Activated B cell treated with CpG ODN at 0.5 μM for 24 hours (primary cell): ENCODE results near the gene MEAK7. TPM values are rescaled to one million over a fixed set of nuclear protein-coding genes. Genes with fewer than 3 reads are reported as not detected.

ENCODE experiments used
- ATAC-seq: fragments of 200-7000 bp; cut with Tn5 transposase; one replicate; pipeline ENCODE4 v1.10.0; 2021; ENCODE audit warnings: low read depth, mild to moderate bottlenecking, moderate library complexity
- CTCF ChIA-PET: fragments of 350-600 bp; sonication (Branson Sonifier 250); formaldehyde crosslinking; loops from one replicate; lab custom pipeline; 2021; ENCODE audit warnings: antibody characterized with exemption; lab: Charles Lee
- POLR2A ChIA-PET: fragments of 350-600 bp; sonication (Branson Sonifier 250); formaldehyde crosslinking; loops from one replicate; lab custom pipeline; 2021; ENCODE audit warnings: antibody characterized with exemption; lab: Charles Lee
- DNase-seq: peaks from one replicate; pipeline ENCODE4 v3.0.0; 2022
- H3K27ac Mint-ChIP-seq: one replicate; pipeline ENCODE4 v1.8.0; 2020; ENCODE audit warnings: mixed read lengths
- H3K27me3 Mint-ChIP-seq: one replicate; pipeline ENCODE4 v1.8.0; 2021; ENCODE audit warnings: mixed read lengths
- H3K36me3 Mint-ChIP-seq: one replicate; pipeline ENCODE4 v1.8.0; 2021; ENCODE audit warnings: low read depth, mixed read lengths
- H3K4me1 Mint-ChIP-seq: one replicate; pipeline ENCODE4 v1.8.0; 2021; ENCODE audit warnings: mixed read lengths
- H3K4me3 Mint-ChIP-seq: one replicate; pipeline ENCODE4 v1.8.0; 2020; ENCODE audit warnings: mild to moderate bottlenecking, mixed read lengths
- H3K9me3 Mint-ChIP-seq: one replicate; pipeline ENCODE4 v1.8.0; 2020; ENCODE audit warnings: mixed read lengths
- intact Hi-C: fragments of 100-400 bp; cut with micrococcal nuclease; formaldehyde crosslinking; loops from one replicate; pipeline ENCODE4 v1.15.1; 2024
- total RNA-seq: library from RNA; stranded (reverse); gene quantifications from 2 replicates; pipeline ENCODE4 v1.2.3, GENCODE V29; 2022
- TF ChIP-seq, protein P1 (sequence below): fragments of 200-600 bp; IDR thresholded peaks from one replicate; pipeline ENCODE4 v1.8.0; 2022; ENCODE audit warnings: antibody characterized with exemption, mild to moderate bottlenecking

The MEAK7 gene
- total RNA-seq, 1 donor from 2014 or later: 15.0 TPM

GRCh38 chr16:84517366-84517765, 12.9 kb upstream of the MEAK7 start:
- H3K36me3 Mint-ChIP-seq: no peaks in the 10 kb centered on the region
- H3K9me3 Mint-ChIP-seq: no peaks in the 10 kb centered on the region
- intact Hi-C loops: no loop called here
- H3K27ac Mint-ChIP-seq: no peak overlapping the region
- DNase-seq (no peak), ATAC-seq (no peak)
- H3K4me3 Mint-ChIP-seq: no peak overlapping the region
- ChIA-PET CTCF (interaction anchor here (1.0 kb wide), 1 partner anchor 9 kb away, joined by 3 read pairs; no protein-coding TSS in a partner anchor), POLR2A (interaction anchor here (0.7 kb wide), 1 partner anchor 77 kb away, joined by 7 read pairs; no protein-coding TSS in a partner anchor)
- H3K27me3 Mint-ChIP-seq: no peaks in the 10 kb centered on the region
- H3K4me1 Mint-ChIP-seq: peaks cover 23% of the 10 kb centered on the region
- TF ChIP-seq, protein P1, sequence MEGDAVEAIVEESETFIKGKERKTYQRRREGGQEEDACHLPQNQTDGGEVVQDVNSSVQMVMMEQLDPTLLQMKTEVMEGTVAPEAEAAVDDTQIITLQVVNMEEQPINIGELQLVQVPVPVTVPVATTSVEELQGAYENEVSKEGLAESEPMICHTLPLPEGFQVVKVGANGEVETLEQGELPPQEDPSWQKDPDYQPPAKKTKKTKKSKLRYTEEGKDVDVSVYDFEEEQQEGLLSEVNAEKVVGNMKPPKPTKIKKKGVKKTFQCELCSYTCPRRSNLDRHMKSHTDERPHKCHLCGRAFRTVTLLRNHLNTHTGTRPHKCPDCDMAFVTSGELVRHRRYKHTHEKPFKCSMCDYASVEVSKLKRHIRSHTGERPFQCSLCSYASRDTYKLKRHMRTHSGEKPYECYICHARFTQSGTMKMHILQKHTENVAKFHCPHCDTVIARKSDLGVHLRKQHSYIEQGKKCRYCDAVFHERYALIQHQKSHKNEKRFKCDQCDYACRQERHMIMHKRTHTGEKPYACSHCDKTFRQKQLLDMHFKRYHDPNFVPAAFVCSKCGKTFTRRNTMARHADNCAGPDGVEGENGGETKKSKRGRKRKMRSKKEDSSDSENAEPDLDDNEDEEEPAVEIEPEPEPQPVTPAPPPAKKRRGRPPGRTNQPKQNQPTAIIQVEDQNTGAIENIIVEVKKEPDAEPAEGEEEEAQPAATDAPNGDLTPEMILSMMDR: no peak

- POLR2A ChIA-PET: interaction anchor here (0.6 to 5.7 kb wide), 15 partner anchors 10 to 211 kb away, joined by 3 to 82 read pairs (median 12); partner anchors contain the start of genes COTL1, KLHL36 and MEAK7
- intact Hi-C loops: loop anchor here (2.0 kb wide), 2 partner anchors 40 to 48 kb away; no protein-coding TSS in a partner anchor
- Mint-ChIP-seq H3K4me3 (peak overlapping the region; percentile 21), H3K36me3 (no peaks in the 10 kb centered on the region), H3K9me3 (no peaks in the 10 kb centered on the region), H3K4me1 (peaks cover 35% of the 10 kb centered on the region), H3K27me3 (no peaks in the 10 kb centered on the region), H3K27ac (peak overlapping the region; percentile 95)
- DNase-seq (peak; percentile 53), ATAC-seq (peak; percentile 94)
- TF ChIP-seq, protein P1: no peak
- CTCF ChIA-PET: interaction anchor here (0.6 to 11.1 kb wide), 5 partner anchors 79 to 157 kb away, joined by 3 to 166 read pairs (median 3); no protein-coding TSS in a partner anchor
Observed at GRCh38 chr16:84514874-84515835, 10.7 kb upstream of the MEAK7 start.

DNA sequence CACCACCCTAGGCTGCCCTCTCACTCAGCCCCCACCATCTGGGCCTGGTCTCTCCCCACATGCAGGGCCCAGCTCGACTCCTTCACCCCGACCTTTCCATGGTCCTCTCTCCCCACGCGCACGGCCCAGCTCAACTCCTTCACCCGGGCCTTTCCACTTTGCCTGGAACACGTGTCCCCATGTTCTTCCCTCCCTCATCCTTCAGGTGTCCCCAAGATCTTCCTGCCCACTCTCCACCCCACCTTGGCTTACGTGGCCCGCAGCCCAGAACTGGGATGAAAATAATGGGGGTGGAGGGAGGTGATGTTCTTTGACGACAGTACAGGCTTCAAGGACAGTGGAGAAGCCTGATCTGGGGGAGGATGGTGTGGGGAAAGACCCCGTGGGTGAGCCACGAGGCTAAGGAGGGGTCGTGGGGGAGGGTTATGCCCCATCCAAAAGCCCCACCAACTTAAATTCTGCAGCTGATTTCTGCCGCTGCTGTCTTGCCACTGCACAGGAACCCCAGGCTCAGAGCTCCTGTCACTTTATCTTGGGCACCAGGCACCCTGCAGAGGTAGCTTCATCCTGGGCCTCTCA, 9.9 kb upstream of the MEAK7 start:
- DNase-seq (no peak), ATAC-seq (no peak)
- TF ChIP-seq, protein P1: no peak
- Mint-ChIP-seq H3K27ac (peak overlapping the region; percentile 95), H3K4me3 (peak overlapping the region; percentile 21), H3K9me3 (no peaks in the 10 kb centered on the region), H3K27me3 (no peaks in the 10 kb centered on the region), H3K4me1 (peaks cover 35% of the 10 kb centered on the region), H3K36me3 (no peaks in the 10 kb centered on the region)
- POLR2A ChIA-PET: interaction anchor here (0.6 to 5.7 kb wide), 15 partner anchors 9 to 212 kb away, joined by 3 to 82 read pairs (median 12); partner anchors contain the start of genes COTL1, KLHL36 and MEAK7
- CTCF ChIA-PET: interaction anchor here (0.9 to 11.1 kb wide), 5 partner anchors 80 to 212 kb away, joined by 3 to 166 read pairs (median 5); no protein-coding TSS in a partner anchor
- intact Hi-C loops: loop anchor here (2.0 kb wide), 2 partner anchors 40 to 48 kb away; no protein-coding TSS in a partner anchor

DNA sequence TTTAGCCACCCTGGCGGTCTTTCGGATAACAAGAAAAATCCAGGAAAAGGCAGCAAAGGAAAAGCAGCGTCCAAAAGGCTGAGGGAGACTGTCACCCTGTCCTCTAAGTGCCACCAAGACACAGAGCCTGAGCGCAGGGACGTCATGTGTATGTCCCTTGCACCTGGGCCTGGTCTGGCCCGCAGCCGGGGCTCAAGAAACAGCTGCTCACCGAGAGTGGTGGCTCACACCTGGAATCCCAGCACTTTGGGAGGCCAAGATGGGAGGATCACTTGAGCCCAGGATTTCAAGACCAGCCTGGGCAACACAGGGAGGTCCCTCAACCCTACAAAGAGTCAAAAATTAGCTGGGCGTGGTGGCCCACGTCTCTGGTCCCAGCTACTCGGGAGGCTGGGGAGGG, 9.2 kb upstream of the MEAK7 start:
- H3K27me3 Mint-ChIP-seq: no peaks in the 10 kb centered on the region
- intact Hi-C loops: loop anchor here (2.0 kb wide), 2 partner anchors 41 to 49 kb away; no protein-coding TSS in a partner anchor
- TF ChIP-seq, protein P1: no peak
- H3K36me3 Mint-ChIP-seq: no peaks in the 10 kb centered on the region
- H3K27ac Mint-ChIP-seq: peak overlapping the region; percentile 95
- ATAC-seq (no peak), DNase-seq (no peak)
- peaks cover 36% of the 10 kb centered on the region for H3K4me1 Mint-ChIP-seq
- H3K9me3 Mint-ChIP-seq: no peaks in the 10 kb centered on the region
- ChIA-PET CTCF (interaction anchor here (0.8 to 11.1 kb wide), 5 partner anchors 72 to 226 kb away, joined by 3 to 166 read pairs (median 4); no protein-coding TSS in a partner anchor), POLR2A (interaction anchor here (0.6 to 5.7 kb wide), 15 partner anchors 9 to 213 kb away, joined by 3 to 82 read pairs (median 8); partner anchors contain the start of genes COTL1, KLHL36 and MEAK7)
- H3K4me3 Mint-ChIP-seq: no peak overlapping the region
